Thyroid gland (tissue), 4 donors: ENCODE measurements around the gene NPB.

Experiments used
- CTCF ChIP-seq, 6 experiments: fragments of 200-600 bp in 3 of 6; fragments of 450-650 bp in 3 of 6; sonication (generic) in 3 of 6; IDR thresholded peaks; one replicate each; pipeline ENCODE4 v1.5.1; 2016 to 2019; ENCODE audit warnings: antibody characterized with exemption in 6 of 6, mild to moderate bottlenecking in 2 of 6, inconsistent platforms in 1 of 6, moderate library complexity in 1 of 6
- POLR2A ChIP-seq, 2 donors: fragments of 450-650 bp; IDR thresholded peaks; one replicate each; pipeline ENCODE4 v1.6.1; 2017; ENCODE audit warnings: antibody characterized with exemption in 2 of 2, mild to moderate bottlenecking in 2 of 2, moderate library complexity in 1 of 2

DNA sequence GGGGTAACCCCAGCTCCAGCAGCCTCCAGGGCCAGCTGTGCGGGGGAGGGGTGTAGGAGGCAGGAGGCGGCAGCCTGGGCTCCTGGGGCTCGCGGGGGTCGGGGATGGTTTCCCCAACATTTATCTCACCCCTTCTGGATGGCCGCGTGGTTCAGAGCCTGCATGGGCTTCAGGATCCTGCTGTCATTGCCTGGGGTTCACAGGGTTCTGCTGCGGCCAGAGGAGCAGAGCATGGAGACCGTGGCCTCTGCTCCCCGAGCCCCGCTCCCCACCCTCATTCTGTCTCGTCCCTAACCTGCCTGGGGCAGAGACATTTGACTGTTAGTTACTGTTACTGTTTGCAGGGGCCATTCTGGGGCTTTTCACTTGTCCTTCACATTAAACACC, 40.1 kb downstream of the NPB start:
- TF ChIP-seq CTCF (IDR thresholded peaks at IDR 0.05) (no peak), POLR2A (IDR thresholded peaks at IDR 0.05) (no peak)
